PC-3 (cell line): Measurements from ENCODE around the gene ARHGEF35. TPM values are rescaled to one million over a fixed set of nuclear protein-coding genes. Genes with fewer than 3 reads are reported as not detected.

ENCODE experiments used
- ATAC-seq: fragments of 200-7000 bp; cut with Tn5 transposase; 2 replicates; pipeline ENCODE4 v1.9.1; 2020; ENCODE audit warnings: mild to moderate bottlenecking, moderate library complexity
- BruUV-seq: library from RNA; stranded (reverse); fragments of 400-500 nt; replicated peaks from 2 replicates; lab custom pipeline; 2021; lab: Mats Ljungman, UMichigan
- CTCF ChIA-PET: fragments of 300-600 bp; sonication (Branson Sonifier 250); formaldehyde crosslinking; loops from one replicate; lab custom pipeline; 2022; ENCODE audit warnings: antibody characterized with exemption; lab: Charles Lee
- POLR2A ChIA-PET: fragments of 300-600 bp; sonication (Branson Sonifier 250); formaldehyde crosslinking; loops from one replicate; lab custom pipeline; 2022; ENCODE audit warnings: antibody characterized with exemption; ENCODE audit not compliant: unreplicated experiment; lab: Charles Lee
- DNase-seq: peaks from one replicate; pipeline ENCODE4 v3.0.0-alpha.2; 2015
- H2AFZ ChIP-seq: fragments of 300-600 bp; sonication (generic); 2 replicates; pipeline ENCODE4 v1.6.0; 2016; ENCODE audit warnings: antibody characterized with exemption, low read length
- H3F3A ChIP-seq: fragments of 300-600 bp; sonication (generic); one replicate; pipeline ENCODE4 v1.6.0; 2017; ENCODE audit warnings: antibody characterized with exemption, low read length, control low read depth, mild to moderate bottlenecking; ENCODE audit not compliant: unreplicated experiment
- H3K27ac ChIP-seq: fragments of 300-600 bp; sonication (generic); 2 replicates; pipeline ENCODE4 v1.5.1; 2016; ENCODE audit warnings: mild to moderate bottlenecking, low read length
- H3K27me3 ChIP-seq: fragments of 300-600 bp; sonication (generic); 2 replicates; pipeline ENCODE4 v1.6.1; 2016; ENCODE audit warnings: low read length, mixed read lengths
- H3K36me3 ChIP-seq: fragments of 300-600 bp; sonication (generic); 2 replicates; pipeline ENCODE4 v1.6.1; 2016; ENCODE audit warnings: low read depth, mixed run types, low read length, mixed read lengths
- H3K4me1 ChIP-seq: fragments of 300-600 bp; sonication (generic); 2 replicates; pipeline ENCODE4 v1.5.1; 2016; ENCODE audit warnings: low read length; ENCODE audit not compliant: insufficient read depth
- H3K4me2 ChIP-seq: fragments of 300-600 bp; sonication (generic); 2 replicates; pipeline ENCODE4 v1.6.0; 2016; ENCODE audit warnings: low read length
- H3K4me3 ChIP-seq: fragments of 300-600 bp; sonication (generic); 2 replicates; pipeline ENCODE4 v1.5.1; 2016; ENCODE audit warnings: mild to moderate bottlenecking, low read length, mixed read lengths
- H3K79me2 ChIP-seq: fragments of 300-600 bp; sonication (generic); 2 replicates; pipeline ENCODE4 v1.6.1; 2017; ENCODE audit warnings: low read length, mixed read lengths
- H3K9ac ChIP-seq: fragments of 300-600 bp; sonication (generic); 2 replicates; pipeline ENCODE4 v1.6.0; 2016; ENCODE audit warnings: mild to moderate bottlenecking, low read length
- H3K9me2 ChIP-seq: fragments of 300-600 bp; sonication (generic); replicated peaks from 2 replicates; pipeline ENCODE4 v1.6.1; 2016; ENCODE audit warnings: mixed run types, low read length, mixed read lengths
- H3K9me3 ChIP-seq: fragments of 300-600 bp; sonication (generic); 2 replicates; pipeline ENCODE4 v1.6.1; 2016; ENCODE audit warnings: low read length, mixed read lengths
- H4K20me1 ChIP-seq: fragments of 300-600 bp; sonication (generic); 2 replicates; pipeline ENCODE4 v1.6.1; 2016; ENCODE audit warnings: low read length, mixed read lengths
- EZH2 ChIP-seq: fragments of 300-600 bp; sonication (generic); IDR thresholded peaks from one replicate; pipeline ENCODE4 v1.6.1; 2017; ENCODE audit warnings: antibody characterized with exemption, mild to moderate bottlenecking, low read length; ENCODE audit not compliant: unreplicated experiment
- EZH2phosphoT487 ChIP-seq: fragments of 300-600 bp; sonication (generic); IDR thresholded peaks from 2 replicates; pipeline ENCODE4 v1.6.1; 2018; ENCODE audit warnings: mild to moderate bottlenecking, antibody characterized with exemption, low read length, borderline replicate concordance
- intact Hi-C: fragments of 100-400 bp; cut with micrococcal nuclease; formaldehyde crosslinking; loops from 2 replicates; pipeline ENCODE4 v1.9.0; 2023
- total RNA-seq: library from RNA; depleted of rRNA; stranded (reverse); fragments of >200 nt; gene quantifications from 2 replicates; pipeline ENCODE4 v1.2.3, GENCODE V29; 2014
- TF ChIP-seq, protein P1 (sequence below): fragments of 300-600 bp; sonication (generic); conservative IDR thresholded peaks from 2 replicates; pipeline ENCODE4 v1.5.1; 2017; ENCODE audit warnings: antibody characterized with exemption, low read depth, mild to moderate bottlenecking, low read length

ARHGEF35 gene
- total RNA-seq, 1 experiment from 2014 or later: 10.8 TPM

DNA sequence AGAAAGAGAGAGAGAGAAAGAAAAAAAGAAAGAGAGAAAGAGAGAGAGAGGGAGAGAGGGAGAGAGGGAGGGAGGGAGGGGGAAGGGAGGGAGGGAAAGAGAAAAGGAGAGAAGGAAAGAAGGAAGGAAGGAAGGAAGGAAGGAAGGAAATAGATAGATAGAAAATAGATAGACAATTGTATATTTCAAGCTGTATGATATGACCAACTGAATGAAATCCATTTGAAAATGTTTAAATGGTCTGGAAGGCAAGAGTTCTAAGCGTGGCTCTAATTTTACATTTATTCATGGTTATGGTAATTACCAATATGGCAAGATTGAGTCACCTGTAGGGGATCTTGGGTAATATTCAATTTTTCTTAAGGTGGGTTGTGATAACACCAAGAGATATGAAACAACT lies 36.8 kb downstream of the ARHGEF35 start:
- Histone ChIP-seq H3K36me3 (no peaks in the 10 kb centered on the region), H3K9me3 (no peaks in the 10 kb centered on the region), H3K9ac (no peak overlapping the region), H3K4me1 (no peaks in the 10 kb centered on the region), H3F3A (no peaks in the 10 kb centered on the region), H3K4me3 (no peak overlapping the region), H3K4me2 (no peak overlapping the region), H2AFZ (no peak overlapping the region), H4K20me1 (no peaks in the 10 kb centered on the region), H3K27ac (no peak overlapping the region), H3K79me2 (no peaks in the 10 kb centered on the region), H3K9me2 (no peaks in the 10 kb centered on the region), H3K27me3 (peaks cover 3% of the 10 kb centered on the region; the same call in 1 of the 2 replicates)
- ChIA-PET POLR2A (no interaction called here), CTCF (no interaction called here)
- intact Hi-C loops: no loop called here
- TF ChIP-seq, protein P1, sequence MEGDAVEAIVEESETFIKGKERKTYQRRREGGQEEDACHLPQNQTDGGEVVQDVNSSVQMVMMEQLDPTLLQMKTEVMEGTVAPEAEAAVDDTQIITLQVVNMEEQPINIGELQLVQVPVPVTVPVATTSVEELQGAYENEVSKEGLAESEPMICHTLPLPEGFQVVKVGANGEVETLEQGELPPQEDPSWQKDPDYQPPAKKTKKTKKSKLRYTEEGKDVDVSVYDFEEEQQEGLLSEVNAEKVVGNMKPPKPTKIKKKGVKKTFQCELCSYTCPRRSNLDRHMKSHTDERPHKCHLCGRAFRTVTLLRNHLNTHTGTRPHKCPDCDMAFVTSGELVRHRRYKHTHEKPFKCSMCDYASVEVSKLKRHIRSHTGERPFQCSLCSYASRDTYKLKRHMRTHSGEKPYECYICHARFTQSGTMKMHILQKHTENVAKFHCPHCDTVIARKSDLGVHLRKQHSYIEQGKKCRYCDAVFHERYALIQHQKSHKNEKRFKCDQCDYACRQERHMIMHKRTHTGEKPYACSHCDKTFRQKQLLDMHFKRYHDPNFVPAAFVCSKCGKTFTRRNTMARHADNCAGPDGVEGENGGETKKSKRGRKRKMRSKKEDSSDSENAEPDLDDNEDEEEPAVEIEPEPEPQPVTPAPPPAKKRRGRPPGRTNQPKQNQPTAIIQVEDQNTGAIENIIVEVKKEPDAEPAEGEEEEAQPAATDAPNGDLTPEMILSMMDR: no peak
- no peak for TF ChIP-seq EZH2
- TF ChIP-seq EZH2phosphoT487: no peak
- DNase-seq (no peak), ATAC-seq (no peak)
- BruUV-seq: no TSS peak

DNA sequence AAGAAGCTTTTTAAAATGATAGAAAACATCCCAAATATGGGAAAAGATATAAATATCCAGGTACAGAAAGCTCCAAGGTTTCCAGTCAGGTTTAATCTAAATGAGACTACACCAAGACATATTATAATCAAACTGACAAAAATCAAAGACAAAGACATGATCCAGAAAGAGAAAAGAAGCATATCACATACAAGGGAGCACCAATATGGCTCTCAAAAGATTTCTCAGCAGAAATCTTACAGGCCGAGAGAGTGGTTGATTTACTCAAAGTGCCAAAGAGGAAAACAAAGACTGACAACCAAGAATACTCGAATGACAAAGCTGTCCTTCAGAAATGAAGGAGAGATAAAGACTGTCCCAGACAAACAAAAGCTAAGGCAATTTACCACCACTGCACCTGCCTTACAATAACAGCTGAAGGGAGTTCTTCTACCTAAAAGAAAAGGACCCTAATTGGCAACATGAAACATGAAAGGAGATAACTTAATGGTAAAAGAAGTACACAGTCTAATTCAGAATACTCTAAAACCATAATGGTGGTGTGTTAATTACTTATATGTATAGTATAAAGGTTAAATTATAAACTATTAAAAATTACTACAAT lies 47.3 kb downstream of the ARHGEF35 start:
- no TSS peak for BruUV-seq
- Histone ChIP-seq H2AFZ (no peak overlapping the region), H3K4me2 (no peak overlapping the region), H3K9me3 (0 out of 2 replicates have a peak, but pooled peaks cover 7% of the 10 kb centered on the region), H3F3A (no peaks in the 10 kb centered on the region), H3K27me3 (no peaks in the 10 kb centered on the region), H3K36me3 (no peaks in the 10 kb centered on the region), H3K27ac (no peak overlapping the region), H3K79me2 (no peaks in the 10 kb centered on the region), H3K9me2 (no peaks in the 10 kb centered on the region), H4K20me1 (no peaks in the 10 kb centered on the region), H3K9ac (no peak overlapping the region), H3K4me1 (no peaks in the 10 kb centered on the region), H3K4me3 (no peak overlapping the region)
- TF ChIP-seq EZH2phosphoT487 (no peak), EZH2 (no peak)
- TF ChIP-seq, protein P1: no peak
- intact Hi-C loops: no loop called here
- POLR2A ChIA-PET: no interaction called here
- CTCF ChIA-PET: no interaction called here
- no peak for DNase-seq
- no peak for ATAC-seq

DNA sequence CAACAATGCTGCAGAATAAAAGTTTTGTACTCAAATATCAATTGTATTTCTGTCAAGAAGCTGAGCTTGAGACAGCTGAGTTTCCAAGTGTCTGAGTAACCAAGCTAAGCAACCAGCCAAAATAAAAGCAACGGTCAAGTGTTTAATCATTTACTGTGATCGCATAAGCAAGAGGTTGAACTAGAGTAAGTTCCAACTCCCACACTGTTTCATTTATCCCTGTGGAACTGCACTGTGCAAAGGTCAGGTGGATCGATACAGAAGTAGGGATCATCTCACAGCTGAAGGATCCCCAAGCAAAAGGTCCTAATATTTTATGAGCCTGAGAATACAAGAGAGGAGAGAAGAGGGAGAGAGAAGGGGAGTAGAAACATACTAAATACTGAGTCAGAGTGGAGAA lies 51.2 kb downstream of the ARHGEF35 start:
- DNase-seq (no peak), ATAC-seq (no peak)
- ChIA-PET POLR2A (no interaction called here), CTCF (no interaction called here)
- Histone ChIP-seq H3K4me2 (no peak overlapping the region), H3K4me3 (no peak overlapping the region), H3K9me3 (0 out of 2 replicates have a peak, but pooled peaks cover 7% of the 10 kb centered on the region), H3K4me1 (no peaks in the 10 kb centered on the region), H3K27ac (no peak overlapping the region), H4K20me1 (no peaks in the 10 kb centered on the region), H3F3A (no peaks in the 10 kb centered on the region), H3K79me2 (no peaks in the 10 kb centered on the region), H2AFZ (no peak overlapping the region), H3K9ac (no peak overlapping the region), H3K36me3 (no peaks in the 10 kb centered on the region), H3K27me3 (no peaks in the 10 kb centered on the region), H3K9me2 (no peaks in the 10 kb centered on the region)
- TF ChIP-seq, protein P1: no peak
- TF ChIP-seq EZH2phosphoT487 (no peak), EZH2 (no peak)
- intact Hi-C loops: no loop called here
- no TSS peak for BruUV-seq
